ENCODE results near the gene RAB5B.

RAB5B gene

GRCh38 chr12:55973599-55974307, at the start of gene RAB5B:
RAB5B (plus strand) TSS chr12:55974078; CDS start chr12:55986961, 12,883 bp downstream.
- peak; percentile 90 to 94 for DNase-seq (ENCODE audit: low read depth in 1 of 2, low spot score in 1 of 2)

DNA sequence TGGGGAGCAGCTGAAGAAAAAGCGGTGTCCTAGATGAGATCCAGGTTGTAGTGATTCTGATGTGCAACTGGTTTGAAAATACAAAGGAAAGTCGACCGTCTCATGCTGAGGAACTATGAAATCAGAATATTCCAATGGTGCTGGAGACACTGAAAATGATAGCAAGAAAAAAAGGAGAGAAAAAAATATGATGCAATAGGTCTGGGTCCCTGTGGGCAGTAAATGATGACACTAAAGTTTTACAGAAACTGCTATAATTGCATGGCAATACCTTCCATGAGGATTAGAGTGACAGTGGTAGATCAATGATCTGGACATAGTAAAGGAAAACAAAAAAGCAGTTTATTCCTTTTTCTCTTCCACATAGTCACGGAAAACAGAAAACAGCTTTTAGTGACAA, 48.5 kb upstream of the RAB5B start:
- DNase-seq (ENCODE audit: low read depth in 1 of 2, low spot score in 1 of 2) = no peak

GRCh38 chr12:55925870-55926737, 47.8 kb upstream of the RAB5B start:
- no peak for DNase-seq (ENCODE audit: low read depth in 1 of 2, low spot score in 1 of 2)

DNA sequence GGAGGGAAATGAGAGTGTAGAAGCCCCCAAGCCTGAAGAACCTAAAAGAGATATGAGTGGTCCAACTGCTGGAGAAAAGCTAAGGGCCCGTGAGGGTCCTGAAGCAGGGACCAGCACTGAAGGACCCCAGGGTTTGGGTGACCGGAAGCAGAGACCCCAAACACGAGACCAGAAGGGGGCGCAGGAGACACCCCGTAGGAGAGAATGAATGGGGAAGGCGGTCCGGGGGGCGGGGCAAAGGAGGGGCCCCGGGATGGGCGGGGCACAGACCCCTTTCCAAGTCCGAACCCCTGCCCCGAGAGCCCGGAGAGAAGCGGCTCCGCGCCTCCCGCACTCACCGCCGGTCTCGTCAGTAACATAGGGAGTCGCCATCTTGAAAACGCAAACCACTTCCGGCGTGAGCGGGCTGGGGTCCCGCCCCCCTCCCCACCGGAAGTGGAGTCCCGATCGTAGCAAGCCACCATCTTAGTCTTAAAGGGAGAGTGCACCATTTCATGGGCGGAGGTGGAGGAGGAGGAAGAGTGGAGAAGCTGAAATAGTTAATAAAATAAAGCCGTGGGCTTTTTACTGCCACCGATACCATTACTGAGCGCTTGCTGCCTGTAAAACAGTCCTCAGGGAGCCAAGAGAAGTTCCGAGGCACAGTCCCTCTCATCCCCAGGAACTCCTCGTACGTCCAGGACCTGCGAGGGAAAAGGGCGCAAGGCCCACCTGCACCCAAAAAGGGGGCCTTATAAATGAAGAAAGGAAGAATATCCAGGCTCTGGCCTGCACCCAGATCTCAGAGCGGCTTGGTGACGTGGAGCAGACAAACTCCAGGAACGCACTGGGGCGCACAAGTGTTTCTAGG, 46.9 kb upstream of the RAB5B start:
- DNase-seq (ENCODE audit: low read depth in 1 of 2, low spot score in 1 of 2) = peak; percentile 79 to 87

DNA sequence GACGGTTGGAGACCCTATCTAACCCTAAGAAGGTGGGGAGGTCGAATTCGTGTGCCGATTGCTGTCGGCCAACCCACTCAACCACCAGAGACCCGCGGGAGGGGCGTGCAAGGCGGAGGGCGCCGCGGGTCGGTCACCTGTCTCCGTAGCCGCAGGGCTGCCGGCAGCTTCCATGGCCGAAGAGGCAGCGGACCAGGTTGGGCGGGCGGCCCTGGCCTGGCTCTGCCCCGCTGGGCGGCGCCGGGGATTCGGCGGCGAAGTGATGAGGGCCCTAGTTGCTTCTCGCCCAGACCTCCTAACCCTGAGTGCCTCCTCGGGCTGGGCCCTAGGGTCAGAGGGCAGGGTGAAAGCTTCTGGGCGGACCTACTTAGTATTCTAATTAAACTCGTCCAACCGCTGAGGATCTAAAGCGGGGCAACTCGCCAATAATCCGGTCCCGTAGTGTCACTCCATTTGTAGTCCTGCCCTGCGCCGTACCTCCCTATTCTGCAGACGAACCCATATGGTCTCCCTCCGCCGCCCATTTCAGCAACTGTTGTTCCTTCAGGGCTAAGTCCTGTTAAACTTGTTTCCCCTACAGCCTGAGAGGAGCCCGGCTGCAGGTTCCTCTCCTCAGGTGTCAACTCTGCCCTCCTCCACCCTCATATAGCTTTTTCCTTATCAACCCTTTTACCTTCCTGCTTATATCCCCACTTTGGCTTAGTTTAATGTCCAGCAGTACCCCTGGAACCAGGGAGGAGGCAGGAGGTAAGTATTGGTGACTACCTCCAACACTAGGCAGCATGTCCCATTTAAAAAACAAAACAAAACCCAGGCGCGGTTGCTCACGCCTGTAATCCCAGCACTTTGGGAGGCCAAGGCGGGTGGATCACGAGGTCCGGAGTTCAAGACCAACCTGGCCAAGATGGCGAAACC, 46.0 kb upstream of the RAB5B start, which contains the start of gene PYM1:
Gene PYM1 (minus strand): TSS at position 307 of the 915 bp plus-strand sequence. CDS start 133 bp downstream, at position 174.
- peak in 1 of 2 donors; percentile 57 for DNase-seq (ENCODE audit: low read depth in 1 of 2, low spot score in 1 of 2)

GRCh38 chr12:55929306-55929791, 44.5 kb upstream of the RAB5B start:
- DNase-seq (ENCODE audit: low read depth in 1 of 2, low spot score in 1 of 2) = peak; percentile 71 to 77

DNA sequence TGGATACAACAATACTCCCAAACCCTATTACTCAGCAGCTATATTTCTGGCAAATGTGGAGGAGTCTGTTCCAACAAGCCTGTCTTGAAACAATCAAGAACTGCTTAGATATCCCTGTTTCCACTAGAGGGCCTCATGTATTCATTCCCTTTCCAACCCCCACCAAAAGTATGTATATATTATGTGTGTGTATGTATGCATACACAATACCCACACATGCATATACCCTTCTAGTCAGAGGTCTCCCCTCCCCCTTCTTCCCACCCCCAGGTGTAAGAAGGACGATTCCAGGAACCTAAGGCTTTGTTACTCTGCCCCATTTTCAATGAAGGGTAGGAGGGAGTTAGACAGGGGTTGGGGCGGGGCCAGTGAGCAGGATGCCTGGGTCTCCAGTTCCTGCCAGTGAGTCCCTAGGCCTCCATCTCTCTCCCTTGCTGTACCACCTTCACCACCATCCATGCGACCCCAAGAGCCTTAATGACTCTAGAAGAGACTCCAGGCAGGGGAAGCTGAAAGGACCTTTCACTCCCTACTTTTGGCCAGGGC, 43.0 kb upstream of the RAB5B start, which contains the start of gene DGKA:
Gene DGKA (plus strand): TSS at position 392 of the 546 bp plus-strand sequence. CDS start 5,342 bp downstream, outside the sequence.
- DNase-seq (ENCODE audit: low read depth in 1 of 2, low spot score in 1 of 2) = peak; percentile 53 to 55

- DNase-seq (ENCODE audit: low read depth in 1 of 2, low spot score in 1 of 2) = no peak
Observed at GRCh38 chr12:55931317-55931779, 42.5 kb upstream of the RAB5B start.

DNA sequence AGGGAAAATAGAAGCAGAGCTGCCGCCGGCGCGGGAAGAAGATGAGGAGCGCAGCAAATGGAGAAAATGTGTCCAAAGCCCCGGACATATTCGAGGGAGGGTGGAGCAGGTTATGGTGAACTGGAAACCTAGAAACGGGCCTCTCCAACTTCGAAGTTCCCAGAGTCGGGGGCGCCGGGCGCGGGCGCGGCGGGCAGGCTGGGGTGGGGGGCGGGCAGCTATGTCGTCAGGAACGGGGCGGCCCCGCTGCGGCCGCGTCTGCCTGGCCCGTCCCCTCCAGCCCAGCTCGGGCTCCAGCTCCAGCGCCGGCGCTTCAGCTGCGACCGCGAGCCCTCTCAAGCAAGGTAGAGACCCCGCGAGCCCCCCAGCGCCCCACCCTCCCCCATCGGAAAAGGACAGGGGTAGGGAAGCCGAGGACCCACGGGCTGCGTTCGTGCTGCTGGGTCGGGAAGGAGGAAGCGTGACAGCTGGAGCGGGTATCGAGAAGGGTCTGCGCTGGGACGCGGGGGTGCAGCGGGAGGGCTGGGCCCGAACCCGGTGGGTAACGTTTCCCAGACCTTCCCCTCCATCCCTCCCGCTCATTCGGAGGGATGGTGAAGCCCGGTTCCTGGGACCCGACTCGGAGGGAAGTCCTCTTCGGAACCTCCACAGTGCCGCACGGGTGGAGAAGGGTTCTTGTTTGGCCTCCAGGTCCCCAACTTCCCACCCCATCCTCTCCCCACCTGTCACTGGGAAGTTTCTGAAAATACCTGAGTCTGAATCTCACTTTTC, 41.9 kb upstream of the RAB5B start:
- DNase-seq (ENCODE audit: low read depth in 1 of 2, low spot score in 1 of 2) = no peak

DNA sequence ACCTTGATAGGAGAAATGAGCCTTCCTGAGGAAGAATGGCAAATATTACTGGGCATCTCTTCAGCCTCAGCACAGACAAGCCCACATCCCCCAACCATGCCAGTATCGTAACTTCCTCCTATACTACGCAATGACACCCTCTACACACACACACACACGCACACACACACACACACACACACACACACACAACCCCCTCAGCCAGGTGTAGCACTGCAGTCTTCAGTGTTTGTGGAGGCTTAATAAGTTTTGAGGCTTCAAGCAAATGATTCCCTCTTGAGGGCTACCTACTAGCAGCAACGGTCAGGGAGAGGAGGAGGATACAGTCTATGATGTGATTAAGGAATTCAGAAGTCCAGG, 41.3 kb upstream of the RAB5B start:
- no peak for DNase-seq (ENCODE audit: low read depth in 1 of 2, low spot score in 1 of 2)

DNA sequence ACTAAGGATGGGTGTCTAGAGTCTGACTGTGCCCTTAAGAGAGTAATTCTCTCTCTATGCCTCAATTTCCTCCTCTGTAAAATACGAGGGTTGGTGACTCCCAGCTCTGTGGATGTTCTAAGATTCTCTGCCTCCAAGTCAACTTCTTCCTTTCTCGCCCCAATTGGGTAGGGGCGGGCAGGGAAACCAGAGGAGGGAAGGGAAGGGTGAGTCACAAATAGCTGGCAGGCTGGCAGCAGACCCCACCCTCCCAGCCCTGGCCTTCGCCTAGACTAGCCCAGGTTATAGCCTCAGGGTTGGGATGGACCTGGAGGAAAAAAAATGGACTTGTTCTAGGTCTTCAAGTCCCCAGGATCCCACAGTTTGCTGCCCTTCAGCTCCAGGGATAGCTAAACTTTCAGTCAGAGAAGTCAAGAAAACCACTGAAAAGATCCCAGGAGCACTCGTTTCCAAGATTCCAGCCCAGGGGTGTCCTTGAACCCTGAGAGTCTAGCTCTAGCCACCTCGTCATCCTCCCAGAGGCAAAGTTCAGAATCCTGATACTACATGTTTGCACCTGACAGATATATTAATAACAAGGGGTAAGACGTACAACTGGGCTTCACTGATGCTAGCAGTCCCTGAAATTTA, 40.6 kb upstream of the RAB5B start:
- no peak for DNase-seq (ENCODE audit: low read depth in 1 of 2, low spot score in 1 of 2)

GRCh38 chr12:55933799-55934742, 39.8 kb upstream of the RAB5B start:
- DNase-seq (ENCODE audit: low read depth in 1 of 2, low spot score in 1 of 2) = no peak

DNA sequence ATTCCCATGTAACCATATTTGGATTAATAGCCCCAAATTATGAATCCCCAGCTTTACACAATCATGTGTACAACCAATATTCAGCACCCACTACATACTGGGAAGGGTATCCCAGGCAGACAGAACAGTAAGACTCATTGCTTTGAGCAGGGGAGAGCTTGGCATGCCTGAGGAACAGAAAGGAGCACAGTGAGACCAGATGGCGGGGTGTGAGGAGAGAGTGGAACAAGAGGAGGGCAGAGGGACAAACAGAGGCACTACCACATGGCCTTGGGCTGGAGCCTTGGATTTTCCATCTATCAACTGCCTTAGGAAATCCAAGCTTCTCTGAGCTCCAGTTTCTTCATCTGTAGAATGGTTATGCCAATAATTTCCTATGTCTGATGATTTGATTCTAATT, 39.1 kb upstream of the RAB5B start:
- DNase-seq (ENCODE audit: low read depth in 1 of 2, low spot score in 1 of 2) = no peak

DNA sequence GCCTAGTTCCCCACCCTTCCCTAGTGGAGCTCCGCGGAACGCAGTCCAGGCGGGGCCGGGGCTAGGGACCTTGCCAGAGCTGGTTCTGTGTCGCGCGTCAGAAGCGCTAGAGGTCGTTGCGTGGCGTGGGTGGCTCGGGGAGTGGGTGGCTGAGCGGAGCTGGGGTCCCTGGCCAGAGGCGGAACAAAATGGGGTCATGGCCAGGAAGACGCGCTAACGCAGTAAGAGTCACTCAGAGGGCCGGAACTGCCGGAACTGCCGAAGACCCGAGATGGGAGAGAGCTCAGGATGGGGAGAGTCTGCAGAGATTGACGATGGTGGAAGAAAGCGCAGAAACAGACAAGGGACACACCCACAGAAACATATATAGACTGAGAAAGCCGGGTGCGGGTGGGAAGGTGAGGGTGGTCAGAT, 38.1 kb upstream of the RAB5B start:
- no peak for DNase-seq (ENCODE audit: low read depth in 1 of 2, low spot score in 1 of 2)

DNA sequence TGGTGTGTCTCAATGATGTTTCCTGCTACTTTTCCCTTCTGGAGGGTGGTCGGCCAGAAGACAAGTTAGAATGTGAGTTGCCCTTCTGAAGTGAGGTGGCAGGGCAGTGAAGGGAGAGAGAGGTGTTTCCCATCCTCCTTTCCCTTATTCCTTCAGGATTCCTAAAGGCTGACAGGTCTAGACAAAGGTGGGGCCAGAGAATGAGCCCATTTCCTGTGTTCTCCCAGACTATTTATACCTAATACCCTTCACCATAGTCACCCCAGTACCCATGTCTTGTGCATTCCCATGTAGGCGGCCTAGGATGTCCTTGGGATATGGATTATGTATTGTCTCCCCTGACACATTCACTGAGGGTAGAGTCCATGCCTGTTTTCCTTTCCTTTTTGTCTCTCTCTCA, 35.9 kb upstream of the RAB5B start:
- no peak for DNase-seq (ENCODE audit: low read depth in 1 of 2, low spot score in 1 of 2)

- DNase-seq (ENCODE audit: low read depth in 1 of 2, low spot score in 1 of 2) = no peak
Observed at GRCh38 chr12:55938826-55939501, 34.9 kb upstream of the RAB5B start.
